Activated CD8-positive, alpha-beta memory T cell treated with anti-CD3 and anti-CD28 coated beads for 24 hours (primary cell): ENCODE results near the gene APPL2.
"Not testable (repeated sequence)": the region's sequence is repeated elsewhere in the genome, so short reads cannot be mapped to it uniquely, and the experiment has no call there.

Source experiments
- DNase-seq: peaks from one replicate; pipeline ENCODE4 v3.0.0-alpha.2; 2020

The APPL2 gene

GRCh38 chr12:105256431-105256830 lies 20.5 kb upstream of the APPL2 start:
- not testable (repeated sequence) for DNase-seq

- DNase-seq: no peak
These were observed 20.0 kb upstream of the APPL2 start for GRCh38 chr12:105256011-105256410.

- DNase-seq: no peak
These were observed 18.0 kb upstream of the APPL2 start for GRCh38 chr12:105253866-105254513.

GRCh38 chr12:105252901-105253300 lies 16.9 kb upstream of the APPL2 start:
- no peak for DNase-seq

GRCh38 chr12:105245776-105246427 lies 9.9 kb upstream of the APPL2 start:
- not testable (repeated sequence) for DNase-seq

GRCh38 chr12:105245291-105245690 lies 9.3 kb upstream of the APPL2 start:
- DNase-seq: no peak

GRCh38 chr12:105240228-105240627 lies 4.3 kb upstream of the APPL2 start:
- DNase-seq: no peak

- DNase-seq: no peak
These were observed 3.3 kb upstream of the APPL2 start for GRCh38 chr12:105239304-105239703.

- no peak for DNase-seq
These were observed 1.7 kb upstream of the APPL2 start for GRCh38 chr12:105237666-105238065.

GRCh38 chr12:105235281-105235731 lies 668 bp downstream of the APPL2 start:
- DNase-seq: no peak

- DNase-seq: no peak
These were observed 1.8 kb downstream of the APPL2 start for GRCh38 chr12:105234197-105234596.

GRCh38 chr12:105233041-105233905 lies 2.7 kb downstream of the APPL2 start:
- no peak for DNase-seq

GRCh38 chr12:105231396-105231795 lies 4.6 kb downstream of the APPL2 start:
- no peak for DNase-seq

GRCh38 chr12:105229371-105229770 lies 6.6 kb downstream of the APPL2 start:
- no peak for DNase-seq

- DNase-seq: no peak
These were observed 7.0 kb downstream of the APPL2 start for GRCh38 chr12:105228966-105229365.

GRCh38 chr12:105228494-105228893 lies 7.5 kb downstream of the APPL2 start:
- DNase-seq: no peak

- DNase-seq: no peak
These were observed 8.1 kb downstream of the APPL2 start for GRCh38 chr12:105227879-105228278.

- DNase-seq: no peak
These were observed 9.8 kb downstream of the APPL2 start for GRCh38 chr12:105226219-105226618.

GRCh38 chr12:105225505-105226015 lies 10.4 kb downstream of the APPL2 start:
- no peak for DNase-seq

GRCh38 chr12:105224399-105224798 lies 11.6 kb downstream of the APPL2 start:
- DNase-seq: no peak

- no peak for DNase-seq
These were observed 12.1 kb downstream of the APPL2 start for GRCh38 chr12:105223884-105224283.

GRCh38 chr12:105223352-105223845 lies 12.6 kb downstream of the APPL2 start:
- no peak for DNase-seq

- no peak for DNase-seq
These were observed 13.1 kb downstream of the APPL2 start for GRCh38 chr12:105222726-105223351.
